Activated CD8-positive, alpha-beta T cell treated with anti-CD3 and anti-CD28 coated beads, Interleukin-2, amount 10 ng/mL, durations not matched to agents 7 days and 5 days (primary cell): Measurements from ENCODE around the gene SEMA4G. TPM values are rescaled to one million over a fixed set of nuclear protein-coding genes. Genes with fewer than 3 reads are reported as not detected.

Source experiments
- ATAC-seq: fragments of 150-1000 bp; cut with Tn5 transposase; one replicate; pipeline ENCODE4 v1.10.0; 2021; ENCODE audit warnings: moderate library complexity
- CTCF ChIA-PET: fragments of 350-600 bp; sonication (Branson Sonifier 250); formaldehyde crosslinking; loops from one replicate; lab custom pipeline; 2021; ENCODE audit warnings: antibody characterized with exemption; lab: Charles Lee
- POLR2A ChIA-PET: fragments of 350-600 bp; sonication (Branson Sonifier 250); formaldehyde crosslinking; loops from one replicate; lab custom pipeline; 2021; ENCODE audit warnings: antibody characterized with exemption; lab: Charles Lee
- DNase-seq: peaks from one replicate; pipeline ENCODE4 v3.0.0-alpha.2; 2020
- H3K27ac Mint-ChIP-seq: one replicate; pipeline ENCODE4 v1.8.0; 2021; ENCODE audit warnings: mild to moderate bottlenecking, mixed read lengths
- H3K27me3 Mint-ChIP-seq: one replicate; pipeline ENCODE4 v1.8.0; 2021; ENCODE audit warnings: low read depth, mixed read lengths
- H3K36me3 Mint-ChIP-seq: one replicate; pipeline ENCODE4 v1.8.0; 2021; ENCODE audit warnings: low read depth, mixed read lengths
- H3K4me1 Mint-ChIP-seq: one replicate; pipeline ENCODE4 v1.8.0; 2021; ENCODE audit warnings: low read depth, mixed read lengths
- H3K4me3 Mint-ChIP-seq: one replicate; pipeline ENCODE4 v1.8.0; 2021; ENCODE audit warnings: mild to moderate bottlenecking, mixed read lengths
- H3K9me3 Mint-ChIP-seq: one replicate; pipeline ENCODE4 v1.8.0; 2022; ENCODE audit warnings: mixed read lengths; ENCODE audit not compliant: insufficient read depth
- total RNA-seq, 2 experiments: library from RNA; stranded (reverse); gene quantifications; one replicate each; pipeline ENCODE4 v1.2.3, GENCODE V29; 2021

The SEMA4G gene, protein sequence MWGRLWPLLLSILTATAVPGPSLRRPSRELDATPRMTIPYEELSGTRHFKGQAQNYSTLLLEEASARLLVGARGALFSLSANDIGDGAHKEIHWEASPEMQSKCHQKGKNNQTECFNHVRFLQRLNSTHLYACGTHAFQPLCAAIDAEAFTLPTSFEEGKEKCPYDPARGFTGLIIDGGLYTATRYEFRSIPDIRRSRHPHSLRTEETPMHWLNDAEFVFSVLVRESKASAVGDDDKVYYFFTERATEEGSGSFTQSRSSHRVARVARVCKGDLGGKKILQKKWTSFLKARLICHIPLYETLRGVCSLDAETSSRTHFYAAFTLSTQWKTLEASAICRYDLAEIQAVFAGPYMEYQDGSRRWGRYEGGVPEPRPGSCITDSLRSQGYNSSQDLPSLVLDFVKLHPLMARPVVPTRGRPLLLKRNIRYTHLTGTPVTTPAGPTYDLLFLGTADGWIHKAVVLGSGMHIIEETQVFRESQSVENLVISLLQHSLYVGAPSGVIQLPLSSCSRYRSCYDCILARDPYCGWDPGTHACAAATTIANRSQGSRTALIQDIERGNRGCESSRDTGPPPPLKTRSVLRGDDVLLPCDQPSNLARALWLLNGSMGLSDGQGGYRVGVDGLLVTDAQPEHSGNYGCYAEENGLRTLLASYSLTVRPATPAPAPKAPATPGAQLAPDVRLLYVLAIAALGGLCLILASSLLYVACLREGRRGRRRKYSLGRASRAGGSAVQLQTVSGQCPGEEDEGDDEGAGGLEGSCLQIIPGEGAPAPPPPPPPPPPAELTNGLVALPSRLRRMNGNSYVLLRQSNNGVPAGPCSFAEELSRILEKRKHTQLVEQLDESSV
- under 1 TPM; 0.16 to 0.40 TPM for total RNA-seq

- Mint-ChIP-seq H3K36me3 (peaks cover 5% of the 10 kb centered on the region), H3K4me1 (peaks cover 6% of the 10 kb centered on the region), H3K27ac (no peak within 1 kb of the TSS), H3K27me3 (peaks cover 3% of the 10 kb centered on the region), H3K4me3 (peak within 1 kb of the TSS; percentile 51), H3K9me3 (no peaks in the 10 kb centered on the region)
- POLR2A ChIA-PET: no interaction called here
- ATAC-seq (peak; percentile 86), DNase-seq (peak; percentile 49)
- CTCF ChIA-PET: interaction anchor here (0.9 to 3.2 kb wide), 6 partner anchors 12 to 126 kb away, joined by 3 to 12 read pairs (median 4); no protein-coding TSS in a partner anchor
Observed at GRCh38 chr10:100969187-100970075, at the start of gene SEMA4G. Gene SEMA4G, plus strand, starts transcription at chr10:100969504. Its CDS starts 3,409 bp downstream, at chr10:100972913.

DNA sequence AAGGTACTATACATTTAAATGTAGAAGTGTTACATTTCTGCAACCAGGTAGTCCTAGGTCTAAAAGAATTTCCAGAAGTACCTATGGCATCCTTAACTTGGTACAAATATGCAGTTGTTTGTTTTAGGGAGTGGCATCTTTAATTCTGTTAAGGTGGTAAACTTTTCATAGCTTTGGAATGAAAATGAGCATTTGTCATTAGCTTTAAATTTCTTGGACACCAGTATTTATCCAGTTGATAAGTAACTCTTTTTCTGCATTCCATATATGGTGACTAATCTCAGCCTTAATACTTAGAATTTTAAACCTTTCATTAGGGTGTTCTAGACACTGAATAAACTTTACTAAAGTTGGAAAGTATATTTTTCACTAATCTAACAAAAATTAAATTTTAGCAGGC lies 45.7 kb upstream of the SEMA4G start:
- Mint-ChIP-seq H3K27me3 (no peaks in the 10 kb centered on the region), H3K36me3 (peaks cover 52% of the 10 kb centered on the region), H3K27ac (no peak overlapping the region), H3K9me3 (no peaks in the 10 kb centered on the region), H3K4me3 (no peak overlapping the region), H3K4me1 (peaks cover 8% of the 10 kb centered on the region)
- ATAC-seq (no peak), DNase-seq (no peak)
- ChIA-PET POLR2A (interaction anchor here (1.1 to 1.2 kb wide), 2 partner anchors 10 to 68 kb away, joined by 3 to 7 read pairs; partner anchors contain the start of gene SLF2), CTCF (interaction anchor here (1.2 to 1.5 kb wide), 2 partner anchors 14 to 180 kb away, joined by 3 to 5 read pairs; no protein-coding TSS in a partner anchor)

DNA sequence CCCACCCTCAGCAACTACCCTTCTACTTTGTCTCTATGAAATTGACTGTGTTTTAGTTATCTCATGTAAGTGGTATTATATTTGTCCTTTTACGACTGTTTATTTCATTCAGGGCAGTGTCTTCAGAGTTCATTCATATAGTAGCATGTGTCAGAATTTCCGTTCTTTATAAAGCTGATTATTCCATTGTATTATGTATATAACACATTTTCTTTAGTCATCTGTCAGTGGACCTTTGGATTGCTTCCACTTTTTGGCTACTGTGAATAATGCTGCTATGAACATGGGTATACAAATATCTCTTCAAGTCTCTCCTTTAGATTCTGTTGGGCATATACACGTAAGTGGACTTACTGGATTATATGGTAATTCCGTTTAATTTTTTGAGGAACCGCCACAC lies 42.0 kb upstream of the SEMA4G start:
- ATAC-seq: no peak
- H3K4me1 Mint-ChIP-seq: peaks cover 8% of the 10 kb centered on the region
- no peak for DNase-seq
- H3K4me3 Mint-ChIP-seq: no peak overlapping the region
- peaks cover 50% of the 10 kb centered on the region for H3K36me3 Mint-ChIP-seq
- POLR2A ChIA-PET: no interaction called here
- no peaks in the 10 kb centered on the region for H3K9me3 Mint-ChIP-seq
- no peaks in the 10 kb centered on the region for H3K27me3 Mint-ChIP-seq
- H3K27ac Mint-ChIP-seq: no peak overlapping the region
- CTCF ChIA-PET: no interaction called here

DNA sequence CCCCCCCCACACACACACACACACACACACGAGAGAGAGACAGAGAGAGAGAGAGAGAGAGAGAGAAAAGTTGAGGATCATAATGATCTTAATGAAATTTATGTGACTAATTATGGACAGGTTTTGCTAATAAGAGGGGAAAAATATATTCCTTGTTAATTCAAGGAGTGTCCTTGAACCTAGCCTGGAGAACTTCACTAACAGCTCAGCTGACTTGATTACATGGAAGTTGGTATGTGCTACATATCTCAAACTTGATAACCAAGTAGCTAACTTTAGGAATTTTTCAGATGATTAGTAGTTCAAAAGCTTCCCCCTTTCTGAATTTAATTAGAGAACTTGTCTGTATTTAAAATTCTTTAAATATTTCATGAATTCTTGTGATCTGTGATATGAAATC lies 41.3 kb upstream of the SEMA4G start:
- Mint-ChIP-seq H3K9me3 (no peaks in the 10 kb centered on the region), H3K4me3 (no peak overlapping the region), H3K27ac (no peak overlapping the region), H3K27me3 (no peaks in the 10 kb centered on the region), H3K4me1 (peaks cover 8% of the 10 kb centered on the region), H3K36me3 (peaks cover 55% of the 10 kb centered on the region)
- no peak for DNase-seq
- CTCF ChIA-PET: no interaction called here
- POLR2A ChIA-PET: no interaction called here
- no peak for ATAC-seq

- peaks cover 4% of the 10 kb centered on the region for H3K4me1 Mint-ChIP-seq
- H3K27me3 Mint-ChIP-seq: no peaks in the 10 kb centered on the region
- peaks cover 47% of the 10 kb centered on the region for H3K36me3 Mint-ChIP-seq
- ATAC-seq: no peak
- CTCF ChIA-PET: interaction anchor here (0.5 to 1.0 kb wide), 3 partner anchors 8 to 16 kb away, joined by 3 to 4 read pairs (median 3); no protein-coding TSS in a partner anchor
- no peaks in the 10 kb centered on the region for H3K9me3 Mint-ChIP-seq
- no peak overlapping the region for H3K27ac Mint-ChIP-seq
- POLR2A ChIA-PET: no interaction called here
- no peak for DNase-seq
- H3K4me3 Mint-ChIP-seq: no peak overlapping the region
Observed at GRCh38 chr10:100930368-100930767, 38.9 kb upstream of the SEMA4G start.

GRCh38 chr10:100934084-100934659 lies 35.1 kb upstream of the SEMA4G start:
- CTCF ChIA-PET: interaction anchor here (0.8 to 2.3 kb wide), 7 partner anchors 9 to 22 kb away, joined by 3 to 9 read pairs (median 6); partner anchors contain the start of gene SLF2
- DNase-seq: peak; percentile 29
- POLR2A ChIA-PET: no interaction called here
- no peak for ATAC-seq
- peaks cover 41% of the 10 kb centered on the region for H3K36me3 Mint-ChIP-seq
- no peak overlapping the region for H3K4me3 Mint-ChIP-seq
- H3K27me3 Mint-ChIP-seq: no peaks in the 10 kb centered on the region
- H3K9me3 Mint-ChIP-seq: no peaks in the 10 kb centered on the region
- H3K4me1 Mint-ChIP-seq: peaks cover 4% of the 10 kb centered on the region
- no peak overlapping the region for H3K27ac Mint-ChIP-seq

DNA sequence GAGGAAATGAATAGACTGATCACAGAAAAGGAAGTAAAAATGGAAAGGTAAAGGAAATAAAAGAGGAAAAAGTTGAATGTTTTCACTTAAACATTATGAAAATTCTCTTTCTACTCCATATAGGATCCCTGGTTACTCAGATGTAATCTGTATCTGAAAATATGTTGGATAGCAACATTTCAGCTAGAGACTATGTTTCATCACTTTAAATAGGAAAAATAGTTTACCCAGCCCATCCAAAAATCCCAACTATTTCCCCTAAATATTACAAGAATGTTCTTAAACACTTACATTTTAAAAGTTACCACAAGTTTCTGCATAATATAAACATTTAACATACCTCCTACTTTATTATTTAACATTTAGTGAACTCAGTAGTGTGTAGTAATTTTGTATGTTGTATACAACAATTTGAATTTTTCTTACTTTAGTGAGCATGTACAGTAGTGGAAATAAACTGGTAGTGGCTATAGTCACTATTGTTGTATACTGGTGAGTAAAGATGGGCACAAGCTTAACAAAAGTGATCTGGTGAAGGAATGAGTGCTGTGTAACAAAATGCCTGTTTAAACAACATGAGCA lies 29.4 kb upstream of the SEMA4G start:
- no peaks in the 10 kb centered on the region for H3K27me3 Mint-ChIP-seq
- POLR2A ChIA-PET: no interaction called here
- H3K4me1 Mint-ChIP-seq: peaks cover 14% of the 10 kb centered on the region
- ATAC-seq (no peak), DNase-seq (no peak)
- no peaks in the 10 kb centered on the region for H3K9me3 Mint-ChIP-seq
- no peak overlapping the region for H3K4me3 Mint-ChIP-seq
- H3K36me3 Mint-ChIP-seq: peaks cover 49% of the 10 kb centered on the region
- no peak overlapping the region for H3K27ac Mint-ChIP-seq
- CTCF ChIA-PET: no interaction called here

- Mint-ChIP-seq H3K27ac (no peak overlapping the region), H3K27me3 (no peaks in the 10 kb centered on the region), H3K9me3 (no peaks in the 10 kb centered on the region), H3K4me3 (no peak overlapping the region), H3K36me3 (peaks cover 62% of the 10 kb centered on the region), H3K4me1 (peaks cover 14% of the 10 kb centered on the region)
- DNase-seq (no peak), ATAC-seq (no peak)
- CTCF ChIA-PET: interaction anchor here (1.1 kb wide), 1 partner anchor 12 kb away, joined by 3 read pairs; no protein-coding TSS in a partner anchor
- POLR2A ChIA-PET: interaction anchor here (0.5 kb wide), 1 partner anchor 23 kb away, joined by 3 read pairs; no protein-coding TSS in a partner anchor
Observed at GRCh38 chr10:100942229-100942628, 27.1 kb upstream of the SEMA4G start.

GRCh38 chr10:100943508-100943907 lies 25.8 kb upstream of the SEMA4G start:
- no peaks in the 10 kb centered on the region for H3K27me3 Mint-ChIP-seq
- H3K4me3 Mint-ChIP-seq: no peak overlapping the region
- ATAC-seq: no peak
- peaks cover 14% of the 10 kb centered on the region for H3K4me1 Mint-ChIP-seq
- peaks cover 64% of the 10 kb centered on the region for H3K36me3 Mint-ChIP-seq
- no peaks in the 10 kb centered on the region for H3K9me3 Mint-ChIP-seq
- H3K27ac Mint-ChIP-seq: peak overlapping the region; percentile 71
- DNase-seq: no peak
- ChIA-PET CTCF (interaction anchor here (1.2 to 1.7 kb wide), 3 partner anchors 9 to 71 kb away, joined by 3 to 6 read pairs (median 6); no protein-coding TSS in a partner anchor), POLR2A (no interaction called here)

GRCh38 chr10:100945754-100946153 lies 23.6 kb upstream of the SEMA4G start:
- Mint-ChIP-seq H3K36me3 (peaks cover 66% of the 10 kb centered on the region), H3K9me3 (no peaks in the 10 kb centered on the region)

More at GRCh38 chr10:100945754-100946153, 23.6 kb upstream of the SEMA4G start:
- POLR2A ChIA-PET: no interaction called here
- no peak overlapping the region for H3K4me3 Mint-ChIP-seq
- no peak overlapping the region for H3K27ac Mint-ChIP-seq
- CTCF ChIA-PET: no interaction called here
- H3K27me3 Mint-ChIP-seq: no peaks in the 10 kb centered on the region
- H3K4me1 Mint-ChIP-seq: peaks cover 21% of the 10 kb centered on the region
- DNase-seq (no peak), ATAC-seq (no peak)
